ENCODE results near the gene DIPK2A.
A peak's percentile ranks its signal among the peaks of the same experiment; 100 is the strongest.

DIPK2A gene, protein sequence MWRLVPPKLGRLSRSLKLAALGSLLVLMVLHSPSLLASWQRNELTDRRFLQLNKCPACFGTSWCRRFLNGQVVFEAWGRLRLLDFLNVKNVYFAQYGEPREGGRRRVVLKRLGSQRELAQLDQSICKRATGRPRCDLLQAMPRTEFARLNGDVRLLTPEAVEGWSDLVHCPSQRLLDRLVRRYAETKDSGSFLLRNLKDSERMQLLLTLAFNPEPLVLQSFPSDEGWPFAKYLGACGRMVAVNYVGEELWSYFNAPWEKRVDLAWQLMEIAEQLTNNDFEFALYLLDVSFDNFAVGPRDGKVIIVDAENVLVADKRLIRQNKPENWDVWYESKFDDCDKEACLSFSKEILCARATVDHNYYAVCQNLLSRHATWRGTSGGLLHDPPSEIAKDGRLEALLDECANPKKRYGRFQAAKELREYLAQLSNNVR

DNA sequence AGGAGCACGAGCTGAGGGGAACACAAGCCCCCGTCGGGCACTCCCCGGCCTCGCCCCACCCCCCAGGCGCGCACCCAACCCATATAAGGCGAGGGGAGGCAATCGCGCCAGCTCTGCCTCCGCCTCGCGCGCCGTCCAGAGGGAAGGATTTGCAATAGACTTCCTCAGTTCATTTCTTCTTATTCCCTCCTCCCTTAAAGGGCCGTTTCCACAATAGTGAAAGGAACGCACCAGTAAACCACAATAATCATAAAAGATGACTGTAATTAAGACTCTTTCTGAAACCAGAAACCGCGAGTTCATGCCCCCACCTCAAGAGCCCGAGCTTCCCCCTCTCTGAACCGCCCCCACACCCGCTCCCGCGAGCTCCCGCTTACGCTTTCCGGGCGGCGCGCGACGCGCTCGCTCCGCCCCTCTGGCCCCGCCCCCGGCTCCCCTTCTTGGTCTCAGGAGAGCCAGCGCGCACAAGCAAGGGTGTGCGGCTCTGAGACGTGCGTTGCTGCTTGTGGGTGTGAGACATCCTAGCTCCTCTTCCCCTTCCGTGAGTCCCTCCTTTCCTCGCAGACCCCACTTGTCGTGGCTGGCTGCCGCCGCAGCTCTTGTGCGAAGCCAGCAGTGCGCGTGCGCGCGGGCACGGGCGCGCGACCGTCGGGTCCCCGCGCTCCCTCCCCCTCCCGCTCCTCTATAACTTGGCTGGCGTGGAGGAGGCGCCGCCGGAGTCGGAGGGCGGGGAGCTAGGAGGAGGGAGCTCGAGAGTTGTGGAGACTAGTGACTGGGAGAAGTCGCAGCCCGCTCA, at the start of gene DIPK2A:
TSS of gene DIPK2A (plus strand) at position 465 of the 796 bp plus-strand sequence. CDS start 510 bp downstream, outside the sequence.
- TF ChIP-seq, protein P1, sequence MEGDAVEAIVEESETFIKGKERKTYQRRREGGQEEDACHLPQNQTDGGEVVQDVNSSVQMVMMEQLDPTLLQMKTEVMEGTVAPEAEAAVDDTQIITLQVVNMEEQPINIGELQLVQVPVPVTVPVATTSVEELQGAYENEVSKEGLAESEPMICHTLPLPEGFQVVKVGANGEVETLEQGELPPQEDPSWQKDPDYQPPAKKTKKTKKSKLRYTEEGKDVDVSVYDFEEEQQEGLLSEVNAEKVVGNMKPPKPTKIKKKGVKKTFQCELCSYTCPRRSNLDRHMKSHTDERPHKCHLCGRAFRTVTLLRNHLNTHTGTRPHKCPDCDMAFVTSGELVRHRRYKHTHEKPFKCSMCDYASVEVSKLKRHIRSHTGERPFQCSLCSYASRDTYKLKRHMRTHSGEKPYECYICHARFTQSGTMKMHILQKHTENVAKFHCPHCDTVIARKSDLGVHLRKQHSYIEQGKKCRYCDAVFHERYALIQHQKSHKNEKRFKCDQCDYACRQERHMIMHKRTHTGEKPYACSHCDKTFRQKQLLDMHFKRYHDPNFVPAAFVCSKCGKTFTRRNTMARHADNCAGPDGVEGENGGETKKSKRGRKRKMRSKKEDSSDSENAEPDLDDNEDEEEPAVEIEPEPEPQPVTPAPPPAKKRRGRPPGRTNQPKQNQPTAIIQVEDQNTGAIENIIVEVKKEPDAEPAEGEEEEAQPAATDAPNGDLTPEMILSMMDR (IDR thresholded peaks at IDR 0.05; ENCODE audit: low read depth, low read length), result no peak
- in situ Hi-C loops (cut with HindIII; ENCODE audit: low sequenced_read_pairs), result no loop called here
- peak; percentile 98 for DNase-seq (ENCODE audit: low read depth, low spot score)
- peak within 1 kb of the TSS; percentile 79 for H3K4me3 ChIP-seq (ENCODE audit: low read depth, low read length)

DNA sequence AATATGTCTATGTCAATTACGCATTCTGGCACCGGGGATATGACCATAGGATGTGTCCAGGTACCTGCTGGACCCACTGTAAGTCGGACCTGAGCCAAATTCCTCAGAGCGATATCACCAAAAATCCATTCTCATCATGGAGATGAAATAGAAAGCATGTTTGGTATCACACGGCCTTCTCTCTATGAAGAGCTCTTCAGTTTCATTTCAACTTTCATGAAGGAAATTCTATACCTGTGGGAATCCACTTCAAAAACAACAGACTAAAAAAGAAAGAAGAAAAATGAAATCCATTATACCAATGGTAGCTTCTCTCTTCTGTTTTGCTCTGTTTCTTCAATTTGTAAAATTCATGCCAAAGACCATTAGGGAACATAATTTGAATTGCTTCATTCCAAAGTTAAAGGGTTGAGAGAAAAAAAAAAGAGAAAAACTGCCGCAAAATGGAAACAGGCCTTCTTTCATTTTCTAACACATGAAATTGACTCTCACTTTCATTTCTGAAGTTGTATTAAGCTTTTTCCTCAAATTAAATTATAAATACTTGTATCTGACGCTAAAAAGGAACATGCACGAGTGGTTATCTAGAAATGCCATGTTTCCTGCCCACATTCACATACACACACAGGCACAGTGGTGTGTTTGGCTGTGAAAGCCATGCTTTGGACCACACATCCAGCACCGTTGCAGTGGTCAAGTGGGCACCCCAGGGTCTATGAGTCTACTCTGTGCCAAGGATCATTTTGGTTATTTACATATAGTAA, 46.9 kb upstream of the DIPK2A start:
- no peak overlapping the region for H3K4me3 ChIP-seq (ENCODE audit: low read depth, low read length)
- no peak for DNase-seq (ENCODE audit: low read depth, low spot score)
- in situ Hi-C loops (cut with HindIII; ENCODE audit: low sequenced_read_pairs), result no loop called here
- TF ChIP-seq, protein P1 (IDR thresholded peaks at IDR 0.05; ENCODE audit: low read depth, low read length), result no peak

DNA sequence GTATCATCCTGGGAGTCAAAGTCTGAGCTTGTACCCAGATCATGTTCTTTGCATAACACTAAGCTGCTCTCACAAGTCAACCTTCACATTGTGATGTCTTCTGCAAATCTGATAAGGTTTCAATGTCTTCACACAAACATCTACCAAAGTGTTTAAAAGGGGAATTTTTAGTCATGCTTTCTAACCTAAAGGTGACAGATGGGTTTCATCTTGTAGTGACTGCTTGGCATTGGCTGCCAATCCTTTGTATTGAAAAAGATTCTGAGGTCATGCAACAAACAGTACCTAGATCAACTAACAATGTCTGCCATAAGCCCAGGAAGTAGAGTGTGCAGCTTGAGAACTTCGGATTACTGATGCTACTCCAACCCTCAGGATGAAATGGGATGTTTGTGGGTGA, 43.6 kb upstream of the DIPK2A start:
- DNase-seq (ENCODE audit: low read depth, low spot score), result no peak
- TF ChIP-seq, protein P1 (IDR thresholded peaks at IDR 0.05; ENCODE audit: low read depth, low read length), result no peak
- in situ Hi-C loops (cut with HindIII; ENCODE audit: low sequenced_read_pairs), result no loop called here
- no peak overlapping the region for H3K4me3 ChIP-seq (ENCODE audit: low read depth, low read length)

DNA sequence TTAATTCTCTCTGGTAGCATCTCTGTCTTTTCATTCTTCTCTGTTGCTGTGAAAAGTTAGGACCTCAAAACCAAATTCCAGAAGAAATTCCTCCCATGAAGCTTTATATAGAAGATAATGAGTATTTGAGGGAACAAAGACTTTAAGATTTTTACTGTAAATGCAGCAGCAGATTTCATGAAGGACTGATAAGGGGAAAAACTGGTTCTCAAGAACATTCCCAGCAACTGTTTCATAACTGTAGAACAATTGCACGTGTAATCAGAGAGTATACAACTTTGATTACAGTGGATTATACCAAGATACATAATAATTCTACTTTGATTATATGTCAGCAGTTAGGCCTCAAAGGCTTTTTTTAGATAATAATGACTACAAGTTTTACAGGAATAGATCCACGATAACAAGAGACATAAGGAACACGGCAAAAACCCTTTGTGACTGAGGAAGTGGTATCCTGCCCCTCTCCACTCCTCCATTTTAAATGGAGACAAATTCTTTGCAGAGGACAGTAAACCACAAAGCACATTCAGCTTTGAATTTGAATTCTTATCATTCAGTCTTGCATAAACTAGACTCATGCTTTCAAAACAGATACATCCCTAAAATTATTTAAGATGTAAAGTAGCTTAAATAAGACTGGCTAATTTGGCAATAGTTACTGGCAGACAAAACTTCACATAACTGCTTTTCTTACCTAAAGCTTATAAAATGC, 42.9 kb upstream of the DIPK2A start:
- TF ChIP-seq, protein P1 (IDR thresholded peaks at IDR 0.05; ENCODE audit: low read depth, low read length), result no peak
- DNase-seq (ENCODE audit: low read depth, low spot score), result no peak
- no peak overlapping the region for H3K4me3 ChIP-seq (ENCODE audit: low read depth, low read length)
- in situ Hi-C loops (cut with HindIII; ENCODE audit: low sequenced_read_pairs), result no loop called here

DNA sequence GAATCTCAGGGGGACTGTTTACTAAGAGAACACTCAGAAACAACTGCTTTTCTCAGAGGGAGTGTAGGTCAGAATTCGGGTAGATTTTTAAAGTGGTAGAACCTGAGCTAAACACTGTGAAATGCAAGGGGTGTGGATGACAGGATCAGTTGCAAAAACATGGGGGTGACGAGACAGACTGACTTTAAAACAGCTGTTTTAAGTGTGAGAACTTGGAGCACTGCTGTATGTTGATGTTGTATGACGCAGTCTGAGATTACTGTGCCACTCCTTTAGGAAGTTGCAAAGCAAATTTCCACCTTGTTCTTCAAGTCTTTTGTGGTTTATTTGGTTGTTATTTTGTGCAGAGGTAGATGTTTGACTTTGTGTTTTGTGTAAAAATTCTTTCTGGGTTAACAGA, 36.8 kb upstream of the DIPK2A start:
- H3K4me3 ChIP-seq (ENCODE audit: low read depth, low read length), result no peak overlapping the region
- no peak for DNase-seq (ENCODE audit: low read depth, low spot score)
- in situ Hi-C loops (cut with HindIII; ENCODE audit: low sequenced_read_pairs), result no loop called here
- TF ChIP-seq, protein P1 (IDR thresholded peaks at IDR 0.05; ENCODE audit: low read depth, low read length), result no peak

DNA sequence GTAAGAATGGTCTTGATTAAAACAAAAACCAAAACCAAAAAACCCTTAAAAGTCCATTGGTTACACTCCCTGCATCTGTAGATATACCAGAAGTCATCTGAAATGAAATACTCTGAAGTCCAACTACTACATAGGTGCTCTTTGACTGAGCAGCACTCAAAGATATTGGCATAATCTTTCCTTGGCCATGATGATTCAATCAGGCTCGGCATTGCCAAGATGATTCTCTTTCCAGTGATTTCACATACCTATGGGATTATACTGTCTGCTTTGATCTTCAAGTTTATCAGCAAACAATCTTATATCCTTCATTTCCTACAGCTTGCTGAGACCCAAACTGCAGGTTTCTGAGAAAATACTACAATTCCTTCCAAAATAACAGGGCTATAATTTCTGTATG, 35.9 kb upstream of the DIPK2A start:
- in situ Hi-C loops (cut with HindIII; ENCODE audit: low sequenced_read_pairs), result no loop called here
- H3K4me3 ChIP-seq (ENCODE audit: low read depth, low read length), result no peak overlapping the region
- TF ChIP-seq, protein P1 (IDR thresholded peaks at IDR 0.05; ENCODE audit: low read depth, low read length), result no peak
- no peak for DNase-seq (ENCODE audit: low read depth, low spot score)

Data from astrocyte of the spinal cord (primary cell).